ENCODE results near the gene CNTNAP4. TPM values are rescaled to one million over a fixed set of nuclear protein-coding genes. Genes with fewer than 3 reads are reported as not detected.

CNTNAP4 gene
- total RNA-seq, 1 donor from 2014 or later, result not detected

DNA sequence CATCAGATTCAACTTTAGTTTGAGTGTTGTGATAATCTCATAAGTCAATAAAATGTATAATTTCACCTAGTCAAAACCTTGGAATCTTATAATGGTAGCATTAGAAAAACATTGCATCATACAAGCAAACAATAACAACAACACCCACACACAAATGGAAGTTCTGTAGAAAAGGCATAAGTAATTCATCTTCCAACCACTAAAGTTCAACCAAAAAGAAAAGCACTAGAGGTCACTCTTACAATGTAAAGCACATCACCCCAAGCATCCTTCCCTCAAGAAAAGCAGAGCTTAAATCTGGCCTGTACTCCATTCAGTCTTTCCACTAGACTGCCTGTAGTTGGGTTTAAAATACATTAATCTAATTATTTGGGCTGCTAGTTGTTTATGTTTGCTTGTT is 1.8 kb downstream of the CNTNAP4 start:
- Mint-ChIP-seq H3K4me1 (ENCODE audit: low read depth) (no peaks in the 10 kb centered on the region), H3K27ac (no peak overlapping the region), H3K4me3 (ENCODE audit: low read depth) (no peak overlapping the region), H3K27me3 (ENCODE audit: low read depth) (no peaks in the 10 kb centered on the region), H3K36me3 (ENCODE audit: low read depth) (no peaks in the 10 kb centered on the region), H3K9me3 (no peaks in the 10 kb centered on the region)
- DNase-seq (ENCODE audit: low spot score), result no peak
- intact Hi-C loops (cut with micrococcal nuclease), result no loop called here

DNA sequence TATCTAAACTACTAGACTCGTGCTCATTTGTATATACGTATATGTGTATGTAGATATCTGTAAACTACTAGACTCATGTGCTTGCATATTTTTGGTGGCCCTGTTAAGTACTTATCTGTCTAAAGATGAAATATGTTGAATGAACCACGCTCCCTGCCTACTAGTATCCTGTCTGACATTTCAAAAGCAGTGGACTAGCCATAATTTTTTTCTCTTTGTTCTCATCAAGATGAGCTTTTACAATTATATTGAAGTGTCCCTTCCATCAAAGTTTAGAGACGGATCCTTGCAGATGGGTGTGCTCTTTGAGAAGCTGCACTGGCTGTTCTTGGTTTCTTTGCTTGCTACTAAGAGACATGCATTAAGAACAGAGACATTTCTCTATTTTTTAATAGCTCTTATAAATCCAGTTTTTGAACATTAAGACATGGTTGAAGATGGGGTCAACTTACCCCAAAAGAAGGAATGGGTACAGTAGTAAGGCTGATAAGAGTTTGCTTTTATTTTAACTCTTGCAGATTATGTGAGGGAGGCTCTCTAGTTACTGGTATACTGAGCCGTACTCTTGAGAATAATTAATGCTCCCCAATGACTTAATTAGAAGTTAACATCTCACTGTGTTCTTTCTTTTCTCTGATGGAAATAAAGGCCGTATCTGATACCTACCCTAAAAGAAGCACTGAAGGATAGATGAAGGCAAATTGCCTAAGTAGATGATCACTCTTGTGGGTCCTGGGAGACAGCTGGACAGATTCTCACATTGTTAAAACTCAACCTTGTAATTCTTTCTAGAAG is 3.4 kb downstream of the CNTNAP4 start:
- DNase-seq (ENCODE audit: low spot score), result no peak
- no peaks in the 10 kb centered on the region for H3K9me3 Mint-ChIP-seq
- H3K36me3 Mint-ChIP-seq (ENCODE audit: low read depth), result no peaks in the 10 kb centered on the region
- no peaks in the 10 kb centered on the region for H3K4me1 Mint-ChIP-seq (ENCODE audit: low read depth)
- no peak overlapping the region for H3K27ac Mint-ChIP-seq
- intact Hi-C loops (cut with micrococcal nuclease), result no loop called here
- no peaks in the 10 kb centered on the region for H3K27me3 Mint-ChIP-seq (ENCODE audit: low read depth)
- no peak overlapping the region for H3K4me3 Mint-ChIP-seq (ENCODE audit: low read depth)

DNA sequence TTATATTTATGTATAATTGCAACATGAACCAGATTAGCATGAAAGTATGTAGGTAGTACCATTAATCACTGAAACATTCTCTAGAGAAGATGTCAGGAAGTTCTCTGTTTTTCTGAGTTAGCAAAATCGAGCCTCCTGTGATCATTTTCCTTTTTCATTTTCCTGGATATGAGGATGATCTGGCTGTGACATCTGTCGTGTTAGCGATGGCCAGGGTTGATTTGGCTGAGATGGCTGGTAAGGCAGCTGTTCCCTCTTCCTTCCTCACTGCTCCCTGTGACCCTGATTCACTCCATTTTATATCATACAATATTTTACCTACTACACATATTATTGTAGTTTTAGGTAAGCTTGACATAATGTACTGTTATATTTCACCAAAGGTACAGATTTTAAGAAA is 10.3 kb downstream of the CNTNAP4 start:
- H3K9me3 Mint-ChIP-seq, result peaks cover 23% of the 10 kb centered on the region
- no peaks in the 10 kb centered on the region for H3K27me3 Mint-ChIP-seq (ENCODE audit: low read depth)
- no peaks in the 10 kb centered on the region for H3K4me1 Mint-ChIP-seq (ENCODE audit: low read depth)
- no peak overlapping the region for H3K27ac Mint-ChIP-seq
- DNase-seq (ENCODE audit: low spot score), result no peak
- H3K4me3 Mint-ChIP-seq (ENCODE audit: low read depth), result no peak overlapping the region
- H3K36me3 Mint-ChIP-seq (ENCODE audit: low read depth), result no peaks in the 10 kb centered on the region
- intact Hi-C loops (cut with micrococcal nuclease), result no loop called here

DNA sequence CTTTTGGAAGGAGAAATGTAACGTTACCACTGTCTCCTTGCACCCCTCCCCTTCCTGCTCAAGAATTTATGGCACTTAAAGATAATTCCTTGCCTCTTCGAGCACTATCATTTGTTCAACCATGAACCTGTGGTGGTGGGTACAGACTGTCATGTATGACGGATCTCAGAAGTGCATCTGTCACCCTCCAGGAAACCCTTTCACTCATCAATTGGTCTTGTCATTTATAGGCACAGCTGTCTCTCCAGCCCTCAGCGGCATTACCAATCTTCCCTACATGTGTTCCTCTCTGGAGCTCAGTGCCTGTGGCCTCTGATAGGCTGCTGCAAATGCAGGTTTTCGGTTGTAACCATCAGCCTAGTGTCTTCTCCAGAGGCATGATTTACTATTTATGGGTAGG is 15.0 kb downstream of the CNTNAP4 start:
- intact Hi-C loops (cut with micrococcal nuclease), result no loop called here
- no peak overlapping the region for H3K27ac Mint-ChIP-seq
- H3K4me3 Mint-ChIP-seq (ENCODE audit: low read depth), result no peak overlapping the region
- H3K36me3 Mint-ChIP-seq (ENCODE audit: low read depth), result no peaks in the 10 kb centered on the region
- DNase-seq (ENCODE audit: low spot score), result no peak
- no peaks in the 10 kb centered on the region for H3K4me1 Mint-ChIP-seq (ENCODE audit: low read depth)
- H3K27me3 Mint-ChIP-seq (ENCODE audit: low read depth), result no peaks in the 10 kb centered on the region
- H3K9me3 Mint-ChIP-seq, result peaks cover 36% of the 10 kb centered on the region

DNA sequence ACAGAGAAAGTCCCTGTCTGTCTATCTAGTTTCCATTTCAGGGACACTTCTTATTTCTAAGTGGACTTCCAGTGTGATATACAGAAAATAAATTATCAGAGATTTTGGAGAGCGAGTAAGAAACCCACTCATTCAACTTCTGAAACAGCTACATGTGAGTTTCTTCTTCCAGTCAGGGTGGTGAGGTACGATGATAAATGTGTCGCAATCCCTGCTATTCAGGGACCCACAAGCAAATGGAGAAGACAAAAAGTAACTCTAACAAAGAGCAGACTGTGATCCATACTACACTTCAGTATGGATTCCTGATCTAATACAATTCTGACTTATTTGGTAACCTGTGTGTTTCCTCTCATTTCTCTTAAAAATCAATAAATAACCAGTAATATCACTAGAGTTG is 16.8 kb downstream of the CNTNAP4 start:
- peaks cover 26% of the 10 kb centered on the region for H3K9me3 Mint-ChIP-seq
- H3K4me3 Mint-ChIP-seq (ENCODE audit: low read depth), result no peak overlapping the region
- intact Hi-C loops (cut with micrococcal nuclease), result no loop called here
- no peak for DNase-seq (ENCODE audit: low spot score)
- no peaks in the 10 kb centered on the region for H3K36me3 Mint-ChIP-seq (ENCODE audit: low read depth)
- H3K27ac Mint-ChIP-seq, result no peak overlapping the region
- no peaks in the 10 kb centered on the region for H3K4me1 Mint-ChIP-seq (ENCODE audit: low read depth)
- no peaks in the 10 kb centered on the region for H3K27me3 Mint-ChIP-seq (ENCODE audit: low read depth)

DNA sequence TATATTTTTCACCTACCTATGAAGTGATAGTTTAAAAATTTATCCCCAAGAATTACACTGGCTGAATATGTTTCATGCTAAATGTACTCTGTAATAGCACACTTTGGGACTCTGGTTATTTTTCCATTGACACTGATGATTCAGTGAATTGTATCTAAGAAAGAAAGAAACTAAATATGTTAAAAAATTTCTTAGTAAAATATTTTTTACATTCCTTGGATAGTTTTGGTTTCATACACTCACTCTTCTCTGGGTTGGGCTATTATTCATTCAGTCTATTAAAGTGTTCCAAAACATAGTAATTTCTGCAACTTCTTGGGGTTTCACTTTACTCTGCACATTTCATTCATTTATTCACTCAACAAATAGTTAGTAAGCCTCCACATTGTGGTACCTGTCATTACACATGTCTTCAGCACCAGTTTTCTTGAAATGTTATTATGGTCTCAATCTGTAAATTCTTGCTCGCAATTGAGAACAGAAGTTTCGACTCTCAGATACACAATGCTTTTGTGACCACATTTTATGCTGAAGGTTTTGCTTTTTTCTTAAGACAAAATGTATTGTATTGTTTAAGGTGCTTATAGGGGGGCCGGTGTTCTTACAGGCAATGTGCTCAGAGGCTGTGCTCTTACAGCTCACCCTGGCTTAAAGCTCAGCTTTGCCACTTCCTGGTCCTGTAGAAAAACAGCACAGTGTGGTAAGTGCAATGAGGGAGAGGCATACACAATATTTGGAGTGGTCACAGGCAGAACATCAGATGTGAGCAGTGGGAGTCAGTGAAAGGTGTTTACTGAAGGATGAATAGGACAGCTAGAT is 17.4 kb downstream of the CNTNAP4 start:
- H3K4me3 Mint-ChIP-seq (ENCODE audit: low read depth), result no peak overlapping the region
- H3K36me3 Mint-ChIP-seq (ENCODE audit: low read depth), result no peaks in the 10 kb centered on the region
- H3K4me1 Mint-ChIP-seq (ENCODE audit: low read depth), result no peaks in the 10 kb centered on the region
- no peak for DNase-seq (ENCODE audit: low spot score)
- peaks cover 26% of the 10 kb centered on the region for H3K9me3 Mint-ChIP-seq
- no peak overlapping the region for H3K27ac Mint-ChIP-seq
- intact Hi-C loops (cut with micrococcal nuclease), result no loop called here
- no peaks in the 10 kb centered on the region for H3K27me3 Mint-ChIP-seq (ENCODE audit: low read depth)

DNA sequence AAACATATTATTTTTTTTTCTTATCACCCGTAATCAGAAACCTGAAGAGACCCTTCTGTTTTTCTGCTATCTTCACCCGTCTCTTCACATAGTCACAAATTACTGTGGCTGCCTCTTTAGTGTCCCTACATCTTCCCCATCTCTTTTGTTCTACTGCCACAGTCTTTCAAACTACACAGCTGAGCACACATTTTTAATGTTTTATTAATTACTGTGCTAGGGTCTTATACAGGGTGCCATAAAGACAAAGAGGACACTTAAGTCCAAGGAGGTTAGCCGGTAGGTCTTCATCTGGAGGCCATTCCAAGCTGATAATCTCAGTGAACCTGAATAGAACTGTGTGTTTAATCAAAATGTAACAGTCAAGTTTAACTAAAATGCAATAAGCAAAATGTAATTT is 20.7 kb downstream of the CNTNAP4 start:
- H3K9me3 Mint-ChIP-seq, result peaks cover 14% of the 10 kb centered on the region
- no peak for DNase-seq (ENCODE audit: low spot score)
- H3K4me3 Mint-ChIP-seq (ENCODE audit: low read depth), result no peak overlapping the region
- H3K27me3 Mint-ChIP-seq (ENCODE audit: low read depth), result no peaks in the 10 kb centered on the region
- no peaks in the 10 kb centered on the region for H3K36me3 Mint-ChIP-seq (ENCODE audit: low read depth)
- no peak overlapping the region for H3K27ac Mint-ChIP-seq
- H3K4me1 Mint-ChIP-seq (ENCODE audit: low read depth), result no peaks in the 10 kb centered on the region
- intact Hi-C loops (cut with micrococcal nuclease), result no loop called here

DNA sequence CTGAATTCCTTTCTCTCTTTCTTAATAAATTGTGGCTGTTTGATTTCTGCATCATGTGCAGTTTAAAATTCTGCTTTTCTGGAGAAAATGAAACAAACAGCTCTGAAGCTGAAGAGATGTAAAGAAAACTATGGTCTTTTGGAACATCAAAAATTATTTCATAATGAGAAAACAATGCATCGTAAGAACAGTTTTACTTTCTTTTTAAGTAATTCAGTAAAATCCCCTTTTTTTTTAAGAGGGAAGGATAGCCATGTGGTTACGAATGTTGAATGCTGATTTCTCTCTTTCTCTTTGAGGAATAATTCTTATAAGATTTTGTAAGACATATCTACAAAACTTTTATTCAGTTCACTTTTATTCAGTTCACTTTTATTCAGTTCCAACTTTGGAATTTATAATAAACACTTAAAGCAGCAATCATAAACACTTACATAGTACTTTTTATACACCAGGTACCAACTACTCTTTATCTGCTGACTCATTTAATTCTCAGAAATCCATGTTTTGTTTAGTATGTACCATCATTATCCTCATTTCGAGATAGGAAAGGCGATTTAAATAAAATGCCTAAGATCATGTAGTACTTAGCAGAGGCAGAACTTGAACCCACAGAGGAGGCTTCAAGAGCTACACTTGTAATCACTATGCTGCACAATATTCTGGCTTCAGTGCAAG is 26.6 kb downstream of the CNTNAP4 start:
- H3K36me3 Mint-ChIP-seq (ENCODE audit: low read depth), result no peaks in the 10 kb centered on the region
- H3K27me3 Mint-ChIP-seq (ENCODE audit: low read depth), result no peaks in the 10 kb centered on the region
- no peak overlapping the region for H3K27ac Mint-ChIP-seq
- no peak for DNase-seq (ENCODE audit: low spot score)
- no peak overlapping the region for H3K4me3 Mint-ChIP-seq (ENCODE audit: low read depth)
- intact Hi-C loops (cut with micrococcal nuclease), result no loop called here
- H3K4me1 Mint-ChIP-seq (ENCODE audit: low read depth), result no peaks in the 10 kb centered on the region
- no peaks in the 10 kb centered on the region for H3K9me3 Mint-ChIP-seq

DNA sequence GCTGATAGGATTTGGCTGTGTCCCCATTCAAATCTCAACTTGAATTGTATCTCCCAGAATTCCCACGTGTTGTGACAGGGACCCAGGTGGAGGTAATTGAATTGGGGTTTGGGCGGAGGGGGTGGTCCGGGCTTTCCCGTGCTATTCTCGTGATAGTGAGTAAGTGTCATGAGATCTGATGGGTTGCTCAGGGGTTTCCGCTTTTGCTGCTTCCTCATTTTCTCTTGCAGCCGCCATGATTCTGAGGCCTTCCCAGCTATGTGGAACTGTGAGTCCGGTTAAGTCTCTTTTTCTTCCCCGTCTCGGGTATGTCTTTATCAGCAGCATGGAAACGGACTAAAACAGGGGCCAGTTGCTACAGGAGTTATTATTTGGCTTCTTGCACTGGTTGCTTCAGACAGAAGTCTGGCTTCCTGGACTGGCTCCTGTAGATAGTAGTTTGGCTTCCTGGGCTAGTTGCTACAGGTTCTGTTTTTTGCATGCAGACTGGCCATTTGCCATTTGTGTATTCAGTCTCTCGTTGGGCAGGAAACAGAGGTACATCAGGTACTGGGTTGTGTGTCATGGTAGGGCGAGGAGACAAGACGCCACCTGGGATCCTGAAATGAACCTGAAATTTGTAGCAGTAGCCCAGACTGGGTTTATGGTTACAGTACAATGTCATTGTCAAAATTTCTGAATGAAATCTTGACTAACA is 32.6 kb downstream of the CNTNAP4 start:
- no peaks in the 10 kb centered on the region for H3K36me3 Mint-ChIP-seq (ENCODE audit: low read depth)
- no peak overlapping the region for H3K27ac Mint-ChIP-seq
- intact Hi-C loops (cut with micrococcal nuclease), result no loop called here
- no peaks in the 10 kb centered on the region for H3K27me3 Mint-ChIP-seq (ENCODE audit: low read depth)
- no peak for DNase-seq (ENCODE audit: low spot score)
- H3K9me3 Mint-ChIP-seq, result peaks cover 11% of the 10 kb centered on the region
- no peaks in the 10 kb centered on the region for H3K4me1 Mint-ChIP-seq (ENCODE audit: low read depth)
- H3K4me3 Mint-ChIP-seq (ENCODE audit: low read depth), result no peak overlapping the region

DNA sequence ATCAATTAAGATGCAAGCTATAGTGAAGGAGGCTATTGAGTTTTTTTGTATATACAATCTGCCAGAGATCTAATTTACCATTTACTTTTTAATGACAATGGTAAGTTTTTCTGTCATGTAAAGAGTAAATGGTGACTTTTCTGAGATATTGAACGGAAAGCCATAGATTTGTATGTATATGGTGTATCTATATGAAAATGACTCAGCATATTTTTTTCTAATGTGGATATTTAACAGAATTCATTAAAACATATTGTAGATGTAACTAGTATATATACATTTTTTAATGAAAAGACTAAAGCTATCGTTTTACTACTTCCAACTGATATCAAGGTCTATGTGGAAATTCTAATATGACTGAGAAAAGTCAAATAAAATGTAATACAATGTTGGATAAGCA is 34.1 kb downstream of the CNTNAP4 start:
- H3K4me1 Mint-ChIP-seq (ENCODE audit: low read depth), result no peaks in the 10 kb centered on the region
- H3K27ac Mint-ChIP-seq, result no peak overlapping the region

DNA sequence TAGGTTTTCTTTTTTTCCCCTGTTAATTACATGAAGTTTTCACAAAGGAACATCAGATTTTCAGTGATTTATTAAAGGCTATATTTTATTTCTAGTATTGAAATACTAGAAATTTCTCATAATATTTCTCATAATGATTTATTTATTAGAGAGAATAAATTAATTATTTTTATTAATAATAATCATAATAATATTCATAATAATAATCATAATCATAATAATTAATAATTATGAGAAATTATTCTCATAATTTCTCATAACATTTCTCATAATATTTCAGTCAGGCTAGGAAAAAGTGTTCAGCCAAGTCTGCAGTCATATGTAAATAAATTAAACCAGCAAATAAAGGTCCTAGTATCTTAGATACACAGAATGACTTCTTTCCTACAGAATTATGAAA is 41.4 kb downstream of the CNTNAP4 start:
- no peaks in the 10 kb centered on the region for H3K36me3 Mint-ChIP-seq (ENCODE audit: low read depth)
- no peak overlapping the region for H3K27ac Mint-ChIP-seq
- no peaks in the 10 kb centered on the region for H3K27me3 Mint-ChIP-seq (ENCODE audit: low read depth)
- intact Hi-C loops (cut with micrococcal nuclease), result no loop called here
- no peaks in the 10 kb centered on the region for H3K4me1 Mint-ChIP-seq (ENCODE audit: low read depth)
- DNase-seq (ENCODE audit: low spot score), result no peak
- H3K9me3 Mint-ChIP-seq, result peaks cover 18% of the 10 kb centered on the region
- no peak overlapping the region for H3K4me3 Mint-ChIP-seq (ENCODE audit: low read depth)

More for the DNA sequence above, 34.1 kb downstream of the CNTNAP4 start:
- no peak for DNase-seq (ENCODE audit: low spot score)
- Mint-ChIP-seq H3K36me3 (ENCODE audit: low read depth) (no peaks in the 10 kb centered on the region), H3K9me3 (peaks cover 11% of the 10 kb centered on the region), H3K27me3 (ENCODE audit: low read depth) (no peaks in the 10 kb centered on the region), H3K4me3 (ENCODE audit: low read depth) (no peak overlapping the region)
- intact Hi-C loops (cut with micrococcal nuclease), result no loop called here

DNA sequence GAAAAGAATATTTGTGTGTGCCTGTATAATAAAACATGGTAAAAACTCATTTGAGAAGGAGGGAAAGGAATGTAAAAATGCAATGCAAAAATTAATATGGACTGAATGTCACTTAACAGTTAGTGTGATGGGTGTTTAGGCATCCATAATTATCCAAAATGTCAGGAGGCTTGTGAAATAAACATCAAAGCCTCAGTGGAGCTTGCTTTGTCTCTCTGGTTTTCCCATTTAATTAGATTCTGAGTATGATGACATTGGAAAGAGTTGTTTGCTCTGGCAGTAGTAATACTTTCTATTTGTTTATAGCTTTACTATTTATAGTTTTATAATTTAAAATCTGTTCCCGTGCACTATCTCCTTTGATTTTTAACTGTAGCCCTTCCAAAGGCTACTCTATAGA is 51.9 kb downstream of the CNTNAP4 start:
- Mint-ChIP-seq H3K27me3 (ENCODE audit: low read depth) (no peaks in the 10 kb centered on the region), H3K36me3 (ENCODE audit: low read depth) (no peaks in the 10 kb centered on the region), H3K4me3 (ENCODE audit: low read depth) (no peak overlapping the region), H3K27ac (no peak overlapping the region), H3K4me1 (ENCODE audit: low read depth) (no peaks in the 10 kb centered on the region), H3K9me3 (peaks cover 8% of the 10 kb centered on the region)
- intact Hi-C loops (cut with micrococcal nuclease), result no loop called here
- DNase-seq (ENCODE audit: low spot score), result no peak
